GM19240 (cell line): ENCODE data around the gene S1PR4.
"Not testable (repeated sequence)": the region's sequence is repeated elsewhere in the genome, so short reads cannot be mapped to it uniquely, and the experiment has no call there.

ENCODE experiments used
- DNase-seq: peaks from one replicate; pipeline ENCODE4 v3.0.0; 2011; ENCODE audit warnings: low spot score; ENCODE audit not compliant: insufficient read length

Gene S1PR4

GRCh38 chr19:3220576-3220975 lies 42.0 kb downstream of the S1PR4 start:
- no peak for DNase-seq

GRCh38 chr19:3221576-3221975 lies 43.0 kb downstream of the S1PR4 start:
- not testable (repeated sequence) for DNase-seq

GRCh38 chr19:3222709-3223108 lies 44.1 kb downstream of the S1PR4 start:
- DNase-seq: no peak

- DNase-seq: peak; percentile 76
Observed at GRCh38 chr19:3224346-3225168, 46.0 kb downstream of the S1PR4 start, which contains the start of gene CELF5. CELF5 (plus strand) TSS chr19:3224661; CDS start chr19:3224740, 79 bp downstream.

GRCh38 chr19:3225169-3225485 lies 46.6 kb downstream of the S1PR4 start:
- DNase-seq: no peak

- DNase-seq: no peak
Observed at GRCh38 chr19:3225677-3226093, 47.1 kb downstream of the S1PR4 start.

GRCh38 chr19:3227054-3227626 lies 48.6 kb downstream of the S1PR4 start:
- no peak for DNase-seq

GRCh38 chr19:3229346-3229743 lies 50.8 kb downstream of the S1PR4 start:
- DNase-seq: no peak
